ENCODE results near the gene KSR2.

DNA sequence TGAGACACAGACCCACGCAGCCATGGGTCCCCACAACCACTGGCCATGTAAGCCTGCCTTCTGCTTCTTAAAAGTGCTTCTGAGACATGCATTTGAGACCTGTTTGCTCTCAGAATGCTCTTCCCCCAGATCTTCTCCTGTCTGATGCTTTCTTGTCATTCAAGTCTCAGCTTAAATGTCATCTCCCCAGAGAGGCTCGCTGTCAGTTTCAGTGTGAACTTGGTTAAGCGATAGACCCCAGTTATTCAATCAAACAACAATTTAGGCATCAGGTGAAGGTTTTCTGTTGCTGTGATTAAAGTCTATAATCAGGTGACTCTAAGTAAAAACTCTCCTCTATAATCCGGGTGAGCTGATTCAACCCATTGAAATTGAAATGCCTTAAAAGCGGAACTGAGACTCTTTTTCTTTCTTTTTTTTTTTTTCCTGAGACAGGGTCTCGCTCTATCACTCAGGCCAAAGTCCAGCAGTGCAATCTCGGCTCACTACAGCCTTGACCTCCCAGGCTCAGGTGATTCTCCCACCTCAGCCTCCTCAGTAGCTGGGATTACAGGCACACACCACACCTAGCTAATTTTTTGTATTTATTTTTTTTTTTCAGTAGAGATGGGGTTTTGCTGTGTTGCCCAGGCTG lies 123.4 kb downstream of the KSR2 start:
- TF ChIP-seq, protein P1, sequence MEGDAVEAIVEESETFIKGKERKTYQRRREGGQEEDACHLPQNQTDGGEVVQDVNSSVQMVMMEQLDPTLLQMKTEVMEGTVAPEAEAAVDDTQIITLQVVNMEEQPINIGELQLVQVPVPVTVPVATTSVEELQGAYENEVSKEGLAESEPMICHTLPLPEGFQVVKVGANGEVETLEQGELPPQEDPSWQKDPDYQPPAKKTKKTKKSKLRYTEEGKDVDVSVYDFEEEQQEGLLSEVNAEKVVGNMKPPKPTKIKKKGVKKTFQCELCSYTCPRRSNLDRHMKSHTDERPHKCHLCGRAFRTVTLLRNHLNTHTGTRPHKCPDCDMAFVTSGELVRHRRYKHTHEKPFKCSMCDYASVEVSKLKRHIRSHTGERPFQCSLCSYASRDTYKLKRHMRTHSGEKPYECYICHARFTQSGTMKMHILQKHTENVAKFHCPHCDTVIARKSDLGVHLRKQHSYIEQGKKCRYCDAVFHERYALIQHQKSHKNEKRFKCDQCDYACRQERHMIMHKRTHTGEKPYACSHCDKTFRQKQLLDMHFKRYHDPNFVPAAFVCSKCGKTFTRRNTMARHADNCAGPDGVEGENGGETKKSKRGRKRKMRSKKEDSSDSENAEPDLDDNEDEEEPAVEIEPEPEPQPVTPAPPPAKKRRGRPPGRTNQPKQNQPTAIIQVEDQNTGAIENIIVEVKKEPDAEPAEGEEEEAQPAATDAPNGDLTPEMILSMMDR (IDR thresholded peaks at IDR 0.05), result no peak
- no peak for TF ChIP-seq POLR2AphosphoS5 (IDR thresholded peaks at IDR 0.05)
- no peak for TF ChIP-seq EP300 (IDR thresholded peaks at IDR 0.05)
